HCT116 (cell line): ENCODE data around the gene POGLUT3. TPM values are rescaled to one million over a fixed set of nuclear protein-coding genes. Genes with fewer than 3 reads are reported as not detected.

Experiments
- ATAC-seq: fragments of 200-7000 bp; cut with Tn5 transposase; 2 replicates; pipeline ENCODE4 v1.9.1; 2020; ENCODE audit warnings: mild to moderate bottlenecking, moderate library complexity
- BruUV-seq: library from RNA; stranded (reverse); fragments of 400-500 nt; replicated peaks from 2 replicates; lab custom pipeline; 2021; lab: Mats Ljungman, UMichigan
- CTCF ChIA-PET: fragments of 300-600 bp; sonication (Branson Sonifier 250); formaldehyde crosslinking; loops from one replicate; lab custom pipeline; 2021; ENCODE audit warnings: antibody characterized with exemption; lab: Charles Lee
- POLR2A ChIA-PET: fragments of 300-600, 350-600 bp; sonication (Branson Sonifier 250); formaldehyde crosslinking; loops from one replicate; lab custom pipeline; 2021; ENCODE audit warnings: antibody characterized with exemption; lab: Charles Lee
- RAD21 ChIA-PET, 2 experiments: fragments of 300-600 bp; sonication (Branson Sonifier 250); formaldehyde crosslinking; loops; one replicate each; lab custom pipeline; 2023; ENCODE audit warnings: low total read pairs in 2 of 2; ENCODE audit not compliant: uncharacterized antibody in 2 of 2, unreplicated experiment in 2 of 2, low non-redundant PET in 1 of 2; lab: Charles Lee
- DNase-seq: peaks from one replicate; pipeline ENCODE4 v3.0.0-alpha.2; 2010; ENCODE audit warnings: low read depth, low spot score
- H2AFZ ChIP-seq: fragments of 200-600 bp; shearing (Covaris generic), sonication (generic); 2 replicates; pipeline ENCODE4 v1.6.1; 2017; ENCODE audit warnings: low read depth, mixed run types, mixed read lengths, antibody characterized with exemption, low read length; ENCODE audit not compliant: poor library complexity, severe bottlenecking
- H3K27ac ChIP-seq: 2 replicates; pipeline ENCODE4 v1.5.1; 2012; ENCODE audit warnings: low read depth, low read length
- H3K27me3 ChIP-seq: fragments of 200-600 bp; sonication (generic); 2 replicates; pipeline ENCODE4 v1.6.1; 2016; ENCODE audit warnings: mixed run types, low read length, mixed read lengths; ENCODE audit not compliant: insufficient read depth
- H3K36me3 ChIP-seq, 2 experiments: fragments of 200-500 bp in 1 of 2; fragments of 200-600 bp in 1 of 2; sonication (Bioruptor generic) in 1 of 2; sonication (generic) in 1 of 2; 2 replicates each; pipeline versions ENCODE4 v1.5.1 to v1.6.1; 2014 to 2016; ENCODE audit warnings: low read length in 2 of 2, inconsistent platforms in 1 of 2, mixed read lengths in 1 of 2, mixed run types in 1 of 2; ENCODE audit not compliant: insufficient read depth in 2 of 2, control insufficient read depth in 1 of 2
- H3K4me1 ChIP-seq, 2 experiments: fragments of 200-600 bp in 1 of 2; sonication (generic) in 1 of 2; 2 replicates each; pipeline versions ENCODE4 v1.5.1 to v1.6.1; 2012 to 2017; ENCODE audit warnings: low read length in 2 of 2, inconsistent platforms in 1 of 2, mild to moderate bottlenecking in 1 of 2, mixed read lengths in 1 of 2, mixed run types in 1 of 2, moderate library complexity in 1 of 2; ENCODE audit not compliant: insufficient read depth in 2 of 2, control insufficient read depth in 1 of 2
- H3K4me2 ChIP-seq: fragments of 200-600 bp; sonication (generic); 2 replicates; pipeline ENCODE4 v1.6.1; 2017; ENCODE audit warnings: mixed run types, low read length, mixed read lengths
- H3K4me3 ChIP-seq, 2 experiments: fragments of 200-600 bp in 1 of 2; sonication (generic) in 1 of 2; replicated peaks in 1 of 2; 2 replicates each; pipeline ENCODE4 v1.5.1; 2011 to 2016; ENCODE audit warnings: low read length in 2 of 2, control low read depth in 1 of 2, low read depth in 1 of 2, mild to moderate bottlenecking in 1 of 2, mixed read lengths in 1 of 2, mixed run types in 1 of 2
- H3K79me2 ChIP-seq: fragments of 200-600 bp; sonication (generic); 2 replicates; pipeline ENCODE4 v1.6.1; 2017; ENCODE audit warnings: mild to moderate bottlenecking, mixed run types, low read length, moderate library complexity, mixed read lengths; ENCODE audit not compliant: insufficient read depth
- H3K9ac ChIP-seq: fragments of 200-600 bp; sonication (generic); 2 replicates; pipeline ENCODE4 v1.6.1; 2016; ENCODE audit warnings: low read length, mixed read lengths
- H3K9me2 ChIP-seq: fragments of 200-600 bp; sonication (generic), shearing (Covaris generic); 2 replicates; pipeline ENCODE4 v1.6.1; 2017; ENCODE audit warnings: mixed run types, mild to moderate bottlenecking, moderate library complexity; ENCODE audit not compliant: insufficient read depth
- H3K9me3 ChIP-seq, 2 experiments: fragments of 200-500 bp in 1 of 2; fragments of 200-600 bp in 1 of 2; sonication (Bioruptor generic) in 1 of 2; sonication (generic) in 1 of 2; 2 replicates each; pipeline ENCODE4 v1.6.1; 2014 to 2017; ENCODE audit warnings: low read length in 2 of 2, mixed read lengths in 2 of 2, inconsistent platforms in 1 of 2, low read depth in 1 of 2, mild to moderate bottlenecking in 1 of 2, mixed run types in 1 of 2, moderate library complexity in 1 of 2; ENCODE audit not compliant: control insufficient read depth in 1 of 2, insufficient read depth in 1 of 2
- H4K20me1 ChIP-seq: fragments of 200-600 bp; sonication (generic), shearing (Covaris generic); 2 replicates; pipeline ENCODE4 v1.6.1; 2017; ENCODE audit warnings: mixed run types, mild to moderate bottlenecking, moderate library complexity; ENCODE audit not compliant: insufficient read depth
- CBX3 ChIP-seq: IDR thresholded peaks from 2 replicates; pipeline ENCODE4 v1.6.1; 2012; ENCODE audit warnings: low read depth
- CEBPB ChIP-seq: IDR thresholded peaks from 2 replicates; pipeline ENCODE4 v1.6.1; 2012; ENCODE audit warnings: low read depth
- ELF1 ChIP-seq: IDR thresholded peaks from 2 replicates; pipeline ENCODE4 v1.6.1; 2012; ENCODE audit warnings: low read depth, borderline replicate concordance
- EZH2phosphoT487 ChIP-seq: fragments of 200-600 bp; IDR thresholded peaks from 2 replicates; pipeline ENCODE4 v1.6.1; 2018; ENCODE audit warnings: antibody characterized with exemption, borderline replicate concordance
- JUND ChIP-seq: IDR thresholded peaks from 2 replicates; pipeline ENCODE4 v1.6.1; 2012
- POLR2A ChIP-seq: IDR thresholded peaks from 2 replicates; pipeline ENCODE4 v1.7.0; 2011; ENCODE audit warnings: borderline replicate concordance; ENCODE audit not compliant: insufficient read depth, insufficient read length; ENCODE audit errors: extremely low read depth
- POLR2AphosphoS5 ChIP-seq: IDR thresholded peaks from 2 replicates; pipeline ENCODE4 v1.6.1; 2011; ENCODE audit warnings: mild to moderate bottlenecking, low read depth, low read length, moderate library complexity
- RAD21 ChIP-seq: IDR thresholded peaks from 2 replicates; pipeline ENCODE4 v1.6.1; 2012; ENCODE audit warnings: low read depth, mild to moderate bottlenecking
- SIN3A ChIP-seq: IDR thresholded peaks from 2 replicates; pipeline ENCODE4 v1.6.1; 2012; ENCODE audit warnings: low read depth
- SRF ChIP-seq: IDR thresholded peaks from 2 replicates; pipeline ENCODE4 v1.6.1; 2012; ENCODE audit warnings: low read depth
- YY1 ChIP-seq: IDR thresholded peaks from 2 replicates; pipeline ENCODE4 v1.6.1; 2011; ENCODE audit warnings: low read length, low read depth, moderate library complexity, mild to moderate bottlenecking; ENCODE audit not compliant: insufficient replicate concordance; ENCODE audit errors: extremely low read depth
- ZFX ChIP-seq: fragments of 450-650 bp; IDR thresholded peaks from 2 replicates; pipeline ENCODE4 v1.6.1; 2017
- ZNF274 ChIP-seq: fragments of 200-500 bp; sonication (Bioruptor generic); IDR thresholded peaks from 2 replicates; pipeline ENCODE4 v1.6.1; 2014; ENCODE audit warnings: mild to moderate bottlenecking, low read depth, low read length, inconsistent platforms
- intact Hi-C: fragments of 100-400 bp; cut with micrococcal nuclease; formaldehyde crosslinking; loops from 2 replicates; pipeline ENCODE4 v1.10.0; 2022
- total RNA-seq: library from RNA; stranded (reverse); gene quantifications from one replicate; pipeline ENCODE4 v1.2.1, GENCODE V29; 2021; ENCODE audit not compliant: unreplicated experiment
- TF ChIP-seq, protein P1 (sequence below): IDR thresholded peaks from 2 replicates; pipeline ENCODE4 v1.6.1; 2011; ENCODE audit warnings: mild to moderate bottlenecking, low read length, moderate library complexity; ENCODE audit not compliant: insufficient replicate concordance; ENCODE audit errors: extremely low read depth
- TF ChIP-seq, protein P2 (sequence below): IDR thresholded peaks from 2 replicates; pipeline ENCODE4 v1.6.1; 2012; ENCODE audit warnings: low read depth
- TF ChIP-seq, protein P3 (sequence below): IDR thresholded peaks from 2 replicates; pipeline ENCODE4 v1.6.1; 2012
- TF ChIP-seq, protein P4 (sequence below), 3 experiments: fragments of 200-600 bp in 1 of 3; sonication (generic) in 1 of 3; IDR thresholded peaks in 2 of 3; conservative IDR thresholded peaks in 1 of 3; 2 replicates each; pipeline ENCODE4 v1.5.1; 2012 to 2017; ENCODE audit warnings: low read depth in 2 of 3, low read length in 2 of 3, antibody characterized with exemption in 1 of 3, borderline replicate concordance in 1 of 3, control low read depth in 1 of 3, mild to moderate bottlenecking in 1 of 3, mixed read lengths in 1 of 3, mixed run types in 1 of 3, moderate library complexity in 1 of 3; ENCODE audit not compliant: insufficient read depth in 1 of 3

POGLUT3 gene
- total RNA-seq, 1 experiment from 2014 or later, result 22.0 TPM

DNA sequence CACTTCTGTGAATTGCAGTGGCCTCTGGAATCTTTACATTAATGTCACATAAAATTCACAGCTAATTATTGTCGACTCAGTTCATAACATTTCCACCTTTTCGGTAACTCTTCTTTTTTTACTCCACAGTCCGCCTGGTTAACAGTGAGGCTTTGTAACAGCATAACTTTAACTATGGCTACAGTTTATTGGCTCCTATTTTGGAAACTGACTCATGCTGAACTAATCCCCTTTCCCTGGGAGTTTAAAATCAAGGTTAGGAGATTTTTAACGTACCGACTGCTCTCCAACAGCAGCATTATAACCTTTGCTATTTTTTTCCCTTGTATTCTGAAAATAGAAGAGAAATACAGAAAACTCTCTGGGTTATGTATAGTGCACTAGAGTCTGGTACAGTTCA, 3.2 kb upstream of the POGLUT3 start:
- H3K79me2 ChIP-seq, result no peaks in the 10 kb centered on the region
- H3K9ac ChIP-seq, result no peak overlapping the region
- H3K4me3 ChIP-seq, result no peak overlapping the region
- ChIA-PET CTCF (no interaction called here), RAD21 (no interaction called here), POLR2A (no interaction called here)
- H3K4me1 ChIP-seq, result peaks cover 10 to 27% of the 10 kb centered on the region in 2 experiments; a peak in 3 of 4 replicates
- intact Hi-C loops, result no loop called here
- H4K20me1 ChIP-seq, result no peaks in the 10 kb centered on the region
- H3K36me3 ChIP-seq, result no peaks in the 10 kb centered on the region
- no peak overlapping the region for H3K27ac ChIP-seq
- H3K9me3 ChIP-seq, result no peaks in the 10 kb centered on the region
- H3K4me2 ChIP-seq, result no peak overlapping the region
- ATAC-seq, result no peak
- H3K9me2 ChIP-seq, result no peaks in the 10 kb centered on the region
- no peak overlapping the region for H2AFZ ChIP-seq
- TF ChIP-seq ZFX (no peak), EZH2phosphoT487 (no peak), CEBPB (no peak), JUND (no peak), YY1 (no peak), ELF1 (no peak), POLR2AphosphoS5 (no peak), ZNF274 (no peak), POLR2A (no peak), CBX3 (no peak), SIN3A (no peak), RAD21 (no peak), SRF (no peak)
- TF ChIP-seq, protein P1, sequence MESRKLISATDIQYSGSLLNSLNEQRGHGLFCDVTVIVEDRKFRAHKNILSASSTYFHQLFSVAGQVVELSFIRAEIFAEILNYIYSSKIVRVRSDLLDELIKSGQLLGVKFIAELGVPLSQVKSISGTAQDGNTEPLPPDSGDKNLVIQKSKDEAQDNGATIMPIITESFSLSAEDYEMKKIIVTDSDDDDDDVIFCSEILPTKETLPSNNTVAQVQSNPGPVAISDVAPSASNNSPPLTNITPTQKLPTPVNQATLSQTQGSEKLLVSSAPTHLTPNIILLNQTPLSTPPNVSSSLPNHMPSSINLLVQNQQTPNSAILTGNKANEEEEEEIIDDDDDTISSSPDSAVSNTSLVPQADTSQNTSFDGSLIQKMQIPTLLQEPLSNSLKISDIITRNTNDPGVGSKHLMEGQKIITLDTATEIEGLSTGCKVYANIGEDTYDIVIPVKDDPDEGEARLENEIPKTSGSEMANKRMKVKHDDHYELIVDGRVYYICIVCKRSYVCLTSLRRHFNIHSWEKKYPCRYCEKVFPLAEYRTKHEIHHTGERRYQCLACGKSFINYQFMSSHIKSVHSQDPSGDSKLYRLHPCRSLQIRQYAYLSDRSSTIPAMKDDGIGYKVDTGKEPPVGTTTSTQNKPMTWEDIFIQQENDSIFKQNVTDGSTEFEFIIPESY, result no peak
- TF ChIP-seq, protein P2, sequence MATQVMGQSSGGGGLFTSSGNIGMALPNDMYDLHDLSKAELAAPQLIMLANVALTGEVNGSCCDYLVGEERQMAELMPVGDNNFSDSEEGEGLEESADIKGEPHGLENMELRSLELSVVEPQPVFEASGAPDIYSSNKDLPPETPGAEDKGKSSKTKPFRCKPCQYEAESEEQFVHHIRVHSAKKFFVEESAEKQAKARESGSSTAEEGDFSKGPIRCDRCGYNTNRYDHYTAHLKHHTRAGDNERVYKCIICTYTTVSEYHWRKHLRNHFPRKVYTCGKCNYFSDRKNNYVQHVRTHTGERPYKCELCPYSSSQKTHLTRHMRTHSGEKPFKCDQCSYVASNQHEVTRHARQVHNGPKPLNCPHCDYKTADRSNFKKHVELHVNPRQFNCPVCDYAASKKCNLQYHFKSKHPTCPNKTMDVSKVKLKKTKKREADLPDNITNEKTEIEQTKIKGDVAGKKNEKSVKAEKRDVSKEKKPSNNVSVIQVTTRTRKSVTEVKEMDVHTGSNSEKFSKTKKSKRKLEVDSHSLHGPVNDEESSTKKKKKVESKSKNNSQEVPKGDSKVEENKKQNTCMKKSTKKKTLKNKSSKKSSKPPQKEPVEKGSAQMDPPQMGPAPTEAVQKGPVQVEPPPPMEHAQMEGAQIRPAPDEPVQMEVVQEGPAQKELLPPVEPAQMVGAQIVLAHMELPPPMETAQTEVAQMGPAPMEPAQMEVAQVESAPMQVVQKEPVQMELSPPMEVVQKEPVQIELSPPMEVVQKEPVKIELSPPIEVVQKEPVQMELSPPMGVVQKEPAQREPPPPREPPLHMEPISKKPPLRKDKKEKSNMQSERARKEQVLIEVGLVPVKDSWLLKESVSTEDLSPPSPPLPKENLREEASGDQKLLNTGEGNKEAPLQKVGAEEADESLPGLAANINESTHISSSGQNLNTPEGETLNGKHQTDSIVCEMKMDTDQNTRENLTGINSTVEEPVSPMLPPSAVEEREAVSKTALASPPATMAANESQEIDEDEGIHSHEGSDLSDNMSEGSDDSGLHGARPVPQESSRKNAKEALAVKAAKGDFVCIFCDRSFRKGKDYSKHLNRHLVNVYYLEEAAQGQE, result no peak
- TF ChIP-seq, protein P3, sequence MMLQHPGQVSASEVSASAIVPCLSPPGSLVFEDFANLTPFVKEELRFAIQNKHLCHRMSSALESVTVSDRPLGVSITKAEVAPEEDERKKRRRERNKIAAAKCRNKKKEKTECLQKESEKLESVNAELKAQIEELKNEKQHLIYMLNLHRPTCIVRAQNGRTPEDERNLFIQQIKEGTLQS, result no peak
- TF ChIP-seq, protein P4, sequence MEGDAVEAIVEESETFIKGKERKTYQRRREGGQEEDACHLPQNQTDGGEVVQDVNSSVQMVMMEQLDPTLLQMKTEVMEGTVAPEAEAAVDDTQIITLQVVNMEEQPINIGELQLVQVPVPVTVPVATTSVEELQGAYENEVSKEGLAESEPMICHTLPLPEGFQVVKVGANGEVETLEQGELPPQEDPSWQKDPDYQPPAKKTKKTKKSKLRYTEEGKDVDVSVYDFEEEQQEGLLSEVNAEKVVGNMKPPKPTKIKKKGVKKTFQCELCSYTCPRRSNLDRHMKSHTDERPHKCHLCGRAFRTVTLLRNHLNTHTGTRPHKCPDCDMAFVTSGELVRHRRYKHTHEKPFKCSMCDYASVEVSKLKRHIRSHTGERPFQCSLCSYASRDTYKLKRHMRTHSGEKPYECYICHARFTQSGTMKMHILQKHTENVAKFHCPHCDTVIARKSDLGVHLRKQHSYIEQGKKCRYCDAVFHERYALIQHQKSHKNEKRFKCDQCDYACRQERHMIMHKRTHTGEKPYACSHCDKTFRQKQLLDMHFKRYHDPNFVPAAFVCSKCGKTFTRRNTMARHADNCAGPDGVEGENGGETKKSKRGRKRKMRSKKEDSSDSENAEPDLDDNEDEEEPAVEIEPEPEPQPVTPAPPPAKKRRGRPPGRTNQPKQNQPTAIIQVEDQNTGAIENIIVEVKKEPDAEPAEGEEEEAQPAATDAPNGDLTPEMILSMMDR (IDR thresholded peaks at IDR 0.05 in 2 of 3, conservative IDR thresholded peaks at IDR 0.05 in 1 of 3; ENCODE audit: borderline replicate concordance in 1 of 3, insufficient read depth in 1 of 3, low read depth in 2 of 3, low read length in 2 of 3), result no peak
- no peak for DNase-seq
- no peaks in the 10 kb centered on the region for H3K27me3 ChIP-seq
- BruUV-seq, result no TSS peak
